ENCODE data around the gene RGL1.

Gene RGL1

DNA sequence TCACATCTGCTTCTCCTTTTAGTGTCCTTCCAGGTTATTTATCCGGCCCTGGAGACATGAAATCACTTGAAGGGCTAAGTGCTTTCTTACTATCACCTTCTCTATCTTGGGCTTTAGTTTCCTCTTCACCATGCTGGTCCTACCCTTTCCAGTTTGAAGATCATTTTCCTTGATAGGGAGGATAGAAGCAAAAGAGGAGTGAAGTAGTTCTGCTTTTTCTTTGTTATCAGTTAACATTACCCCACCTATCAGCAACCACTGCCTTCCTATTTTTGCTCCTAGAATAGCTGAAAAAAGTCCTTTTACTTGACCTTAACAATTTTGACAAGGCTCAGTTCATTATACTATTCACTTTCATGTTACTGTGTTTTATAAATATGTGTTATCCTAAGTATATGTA lies 19.4 kb downstream of the RGL1 start:
- no peak for DNase-seq

DNA sequence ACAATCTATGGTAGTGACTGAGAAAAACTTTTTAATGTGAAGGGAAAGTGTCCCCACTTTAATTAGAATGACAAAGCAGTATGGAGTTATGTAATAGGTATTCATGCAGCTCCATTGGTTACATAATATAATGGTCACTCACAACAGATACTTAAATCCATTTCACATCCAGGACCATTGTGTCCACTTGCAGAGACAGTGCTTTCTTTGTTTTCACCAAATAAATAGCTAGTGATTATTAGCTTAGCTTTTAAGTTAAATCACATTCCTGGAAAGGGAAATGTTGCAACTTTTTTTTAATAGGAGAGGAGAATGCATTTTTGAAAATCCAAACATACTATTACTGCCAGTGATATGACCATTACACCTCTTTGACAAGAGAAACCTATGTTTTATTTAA lies 22.9 kb downstream of the RGL1 start:
- no peak for DNase-seq

DNA sequence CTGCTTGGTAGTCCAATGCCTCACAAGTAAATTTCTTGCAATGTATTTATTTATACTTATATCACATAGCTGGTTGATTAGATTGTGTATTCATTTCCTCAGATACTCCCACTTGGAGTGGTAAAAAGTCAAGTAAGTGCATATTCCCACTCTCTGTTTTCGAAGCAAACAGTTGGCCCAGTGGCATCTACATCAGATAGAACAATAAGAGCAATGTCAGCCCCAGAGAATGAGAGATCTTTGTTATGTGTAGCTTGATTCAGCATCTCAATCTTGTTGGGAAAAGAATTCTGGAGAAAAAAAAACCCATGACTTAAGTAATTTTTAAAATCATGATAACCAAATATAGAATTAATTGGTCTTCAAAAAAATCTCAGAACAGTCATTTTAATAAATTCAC lies 25.5 kb downstream of the RGL1 start:
- no peak for DNase-seq

DNA sequence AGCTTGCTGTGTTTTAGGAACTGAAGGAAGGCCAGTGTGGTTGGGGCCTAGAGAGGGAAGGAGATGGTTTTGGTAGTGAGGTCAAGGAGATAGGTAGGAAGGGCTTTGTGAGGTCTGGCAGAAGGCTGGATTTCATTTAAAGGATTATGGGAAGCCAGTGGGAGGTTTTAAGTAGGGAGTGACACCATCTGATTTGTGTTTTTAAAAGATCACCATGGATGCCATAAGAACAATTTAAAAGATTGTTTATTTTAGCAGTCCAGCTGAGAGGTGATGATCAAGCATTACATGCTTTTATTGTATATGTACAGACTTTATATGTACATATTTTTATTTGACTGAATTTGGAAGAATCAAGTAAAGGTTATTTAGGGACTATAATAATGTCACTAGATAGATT lies 26.4 kb downstream of the RGL1 start:
- DNase-seq, result peak; percentile 30

DNA sequence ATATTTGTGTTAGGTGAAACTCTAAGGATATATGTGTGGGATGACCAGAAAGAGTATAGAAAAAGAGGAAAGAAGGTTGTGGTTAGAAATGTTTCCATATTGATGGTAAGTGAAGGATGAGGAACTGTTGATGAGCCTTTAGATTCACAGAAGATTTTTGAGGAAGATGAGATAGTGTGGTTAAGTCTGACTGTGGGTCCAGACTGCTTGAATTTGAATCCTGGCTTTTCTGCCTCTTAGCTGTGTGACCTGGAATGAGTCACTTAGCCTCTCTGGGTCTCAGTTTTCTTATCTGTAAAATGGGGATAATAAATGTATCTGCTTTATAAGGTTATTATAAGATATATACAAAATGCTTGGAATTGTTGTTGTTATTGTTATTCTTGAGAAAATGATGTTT lies 27.5 kb downstream of the RGL1 start:
- DNase-seq, result no peak

DNA sequence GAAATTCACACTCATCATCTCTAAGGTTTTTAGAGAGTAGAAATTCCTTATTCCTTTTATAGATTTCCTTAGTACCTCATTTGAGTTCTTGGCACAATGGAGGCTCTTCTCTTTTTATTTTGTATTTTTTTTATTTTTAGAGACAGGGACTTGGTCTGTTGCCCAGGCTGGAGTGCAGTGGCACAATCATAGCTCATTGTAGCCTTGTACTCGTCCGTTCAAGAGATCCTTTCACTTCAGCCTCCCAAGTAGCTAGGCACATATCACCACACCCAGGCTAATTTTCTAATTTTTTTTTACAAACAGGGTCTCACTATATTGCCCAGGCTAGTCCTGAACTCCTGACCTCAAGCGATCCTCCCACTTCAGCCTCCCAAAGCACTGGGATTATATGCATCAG lies 29.6 kb downstream of the RGL1 start:
- no peak for DNase-seq

DNA sequence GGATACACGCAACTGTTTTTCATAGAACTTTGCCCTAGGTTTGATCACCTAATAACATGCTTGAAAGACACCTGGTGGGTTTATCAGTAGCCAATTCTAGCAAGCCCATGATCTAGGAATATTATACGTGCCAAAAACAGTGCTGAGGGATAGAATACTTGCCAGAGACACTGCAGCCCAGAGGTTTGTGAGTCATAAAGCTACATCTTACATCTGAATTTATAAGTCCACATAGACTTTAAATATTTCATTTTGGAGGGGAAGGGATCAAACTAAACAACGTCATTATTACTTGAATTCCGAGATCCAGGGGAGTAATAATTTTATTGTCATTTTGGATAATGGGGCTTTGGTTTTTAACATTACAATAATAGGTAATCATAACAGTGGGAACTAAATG lies 31.7 kb downstream of the RGL1 start:
- no peak for DNase-seq

DNA sequence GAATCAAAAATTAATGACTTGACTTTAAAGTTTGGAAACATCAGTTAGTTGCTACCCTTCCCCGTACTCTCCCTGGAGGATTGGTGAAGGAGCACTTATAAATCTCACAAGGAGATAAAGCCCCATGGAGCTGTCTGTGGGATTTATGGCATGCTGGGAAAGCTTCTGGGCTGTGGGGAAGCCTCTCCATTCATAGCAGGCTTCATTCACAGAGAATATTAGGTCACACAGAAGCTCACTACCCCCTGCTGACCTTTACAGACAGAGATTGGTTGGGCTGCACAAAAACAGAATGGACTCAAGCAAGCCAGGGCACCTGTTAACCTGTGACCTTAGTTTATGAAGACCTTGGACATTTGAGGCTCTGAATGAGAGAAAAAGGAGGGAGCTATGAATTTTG lies 32.1 kb downstream of the RGL1 start:
- DNase-seq, result peak; percentile 22

DNA sequence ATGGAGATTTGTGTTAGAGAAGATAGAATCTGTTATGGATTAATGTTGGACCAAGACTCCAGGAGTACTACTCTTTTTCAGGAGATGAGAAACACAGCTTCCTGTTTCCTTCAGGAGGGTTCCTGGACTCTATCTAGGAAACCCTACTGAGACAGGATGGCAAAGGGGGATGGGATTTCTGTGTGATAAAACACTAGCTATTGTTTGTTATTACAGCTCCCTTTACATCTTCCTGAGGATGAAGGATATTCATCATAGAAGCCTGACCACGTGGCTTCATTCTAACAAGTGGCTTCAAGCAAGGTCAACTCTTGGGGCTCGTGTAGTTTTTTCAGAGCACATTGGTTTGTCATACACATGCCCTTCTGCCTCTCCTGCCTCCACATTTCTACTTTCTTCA lies 33.3 kb downstream of the RGL1 start:
- DNase-seq, result no peak

DNA sequence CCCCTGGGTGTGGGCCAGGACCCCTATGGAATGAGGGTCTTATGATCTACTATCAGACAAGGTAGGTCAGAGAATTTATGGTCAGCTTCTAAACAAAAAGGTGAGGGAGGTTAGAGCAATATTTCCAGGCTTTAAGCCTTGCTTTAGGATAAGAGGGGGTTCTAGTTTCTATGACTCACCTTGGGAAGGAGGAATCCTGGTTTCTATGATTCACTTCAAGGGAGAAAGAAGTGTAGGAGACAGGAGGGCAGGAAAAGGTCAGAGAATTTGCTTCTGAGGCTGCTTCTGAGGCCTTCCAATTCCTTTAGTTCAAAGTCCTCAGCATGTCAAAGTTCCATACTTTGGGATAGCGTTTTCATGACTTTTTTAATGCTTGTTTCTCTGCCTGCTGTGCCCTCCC lies 35.2 kb downstream of the RGL1 start:
- DNase-seq, result no peak

DNA sequence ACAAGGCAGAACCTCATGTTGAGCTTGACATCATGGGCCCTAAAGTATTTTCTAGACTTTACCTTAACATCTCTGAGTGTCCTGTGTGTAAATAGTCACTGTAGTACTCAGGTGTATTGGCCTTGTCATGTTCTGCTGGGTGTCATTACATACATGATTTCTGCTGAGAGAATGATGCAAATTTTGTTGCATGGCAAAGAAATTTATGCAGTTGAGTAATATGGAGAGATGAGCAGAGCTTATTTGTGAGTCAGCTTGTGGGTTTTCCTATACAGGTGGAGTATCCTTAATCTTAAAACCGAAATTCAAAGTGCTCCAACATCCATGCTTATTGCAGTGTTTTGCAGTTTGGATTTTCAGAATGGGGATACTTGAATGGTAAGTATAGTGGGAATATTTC lies 36.6 kb downstream of the RGL1 start:
- no peak for DNase-seq

DNA sequence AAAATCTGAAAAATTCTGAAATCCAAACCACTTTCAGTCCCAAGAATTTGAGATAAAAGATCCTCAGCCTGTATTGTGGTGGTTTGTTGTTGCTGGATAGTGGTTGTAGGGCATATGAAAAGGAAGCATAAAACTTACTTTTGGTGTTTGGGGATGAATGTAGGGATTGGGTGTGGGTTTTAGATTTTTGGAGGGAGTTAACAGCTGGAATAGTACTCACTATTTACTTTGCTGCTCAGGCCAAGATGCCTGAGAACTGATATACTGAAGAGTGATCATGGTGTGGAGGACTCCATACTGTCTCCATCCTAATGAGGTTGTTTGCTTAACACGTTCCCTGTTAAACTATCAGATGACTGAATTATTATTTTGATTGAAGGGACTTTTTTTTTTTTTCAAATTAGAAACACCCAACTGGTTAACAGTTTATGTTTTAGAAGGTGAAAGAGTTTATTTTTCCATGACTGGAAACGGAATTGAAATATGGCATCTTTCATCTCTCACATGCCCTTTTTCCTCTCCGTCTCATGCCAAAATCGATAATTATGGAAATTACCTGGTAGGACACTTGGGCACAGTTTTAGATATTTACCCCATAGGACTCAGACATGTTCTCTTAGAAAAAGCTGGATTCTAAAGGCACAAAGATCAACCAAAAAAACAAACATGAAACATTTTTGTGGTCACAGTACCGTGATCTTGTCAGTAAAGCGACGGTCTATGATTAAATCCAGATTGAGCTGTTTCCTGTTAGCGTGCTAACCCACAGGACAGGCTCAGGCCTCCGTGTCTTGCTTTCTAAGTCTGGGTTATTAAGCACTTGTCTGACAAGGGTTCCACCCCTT lies 37.3 kb downstream of the RGL1 start:
- DNase-seq, result peak; percentile 59

DNA sequence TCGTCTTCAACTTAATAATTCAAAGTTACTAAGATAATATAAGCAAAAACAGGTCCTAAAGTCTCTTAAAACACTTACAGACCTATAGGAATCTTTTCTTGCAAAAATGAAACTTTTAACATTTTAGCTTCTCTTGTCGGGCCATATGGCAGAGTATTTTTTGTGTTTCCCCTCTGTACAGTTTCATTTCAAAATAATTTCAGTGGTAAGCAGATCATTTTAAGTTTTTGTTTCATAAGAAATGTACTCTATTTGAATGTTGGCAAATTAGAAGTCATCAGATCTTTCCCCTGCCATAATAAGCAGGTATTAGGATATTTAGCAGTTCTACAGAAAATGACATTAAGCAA lies 37.9 kb downstream of the RGL1 start:
- DNase-seq, result no peak

DNA sequence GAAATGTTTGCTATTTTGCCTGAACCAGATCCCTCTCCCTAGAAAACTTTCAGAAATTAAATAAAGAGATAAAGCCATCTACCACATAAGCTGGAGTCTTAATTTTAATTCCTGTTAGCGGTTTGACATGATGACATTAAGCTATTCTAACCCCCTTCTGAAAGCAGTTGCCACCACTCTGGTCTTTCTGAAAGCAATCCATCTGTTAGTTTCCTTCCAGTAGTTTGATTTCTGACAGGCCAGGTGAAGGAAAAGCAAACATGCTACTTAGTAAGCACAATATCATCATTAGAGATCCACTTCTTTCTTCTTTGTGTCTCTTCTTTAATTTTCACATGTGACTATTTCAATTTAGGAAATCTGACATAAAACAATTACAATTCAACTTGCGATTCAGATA lies 39.9 kb downstream of the RGL1 start:
- DNase-seq, result peak; percentile 39

DNA sequence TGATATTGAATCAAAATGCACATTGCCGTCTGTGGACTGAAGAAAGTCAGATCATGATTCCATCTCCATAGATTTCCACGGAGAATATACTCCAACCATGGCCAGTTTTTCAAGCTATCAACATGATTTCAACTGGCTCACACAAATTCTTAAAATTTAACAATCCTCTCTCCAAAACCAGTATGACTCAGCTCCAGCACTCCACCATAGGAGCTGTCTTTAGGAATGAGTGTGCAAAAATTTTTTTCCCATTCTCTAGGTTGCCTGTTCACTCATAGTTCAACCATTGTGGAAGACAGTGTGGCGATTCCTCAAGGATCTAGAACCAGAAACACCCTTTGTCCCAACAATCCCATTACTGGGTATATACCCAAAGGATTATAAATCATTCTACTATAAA lies 40.8 kb downstream of the RGL1 start:
- no peak for DNase-seq

DNA sequence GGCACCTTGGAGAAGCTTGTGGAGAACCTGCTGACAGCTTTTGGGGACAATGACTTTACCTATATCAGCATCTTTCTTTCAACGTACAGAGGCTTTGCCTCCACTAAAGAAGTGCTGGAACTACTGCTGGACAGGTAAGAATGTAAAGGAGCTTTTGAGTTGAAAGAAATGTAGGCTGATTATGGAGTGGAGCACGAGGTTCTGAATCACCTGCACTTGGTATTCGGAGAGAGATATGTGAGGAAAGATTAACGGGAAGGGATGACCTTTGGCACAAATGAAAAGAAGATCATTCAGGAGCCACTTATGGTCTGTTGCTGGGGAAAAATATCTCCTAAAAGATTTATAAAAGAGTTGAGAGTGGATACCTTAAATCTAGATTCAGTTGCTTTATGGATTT lies 42.7 kb downstream of the RGL1 start:
- DNase-seq, result no peak

DNA sequence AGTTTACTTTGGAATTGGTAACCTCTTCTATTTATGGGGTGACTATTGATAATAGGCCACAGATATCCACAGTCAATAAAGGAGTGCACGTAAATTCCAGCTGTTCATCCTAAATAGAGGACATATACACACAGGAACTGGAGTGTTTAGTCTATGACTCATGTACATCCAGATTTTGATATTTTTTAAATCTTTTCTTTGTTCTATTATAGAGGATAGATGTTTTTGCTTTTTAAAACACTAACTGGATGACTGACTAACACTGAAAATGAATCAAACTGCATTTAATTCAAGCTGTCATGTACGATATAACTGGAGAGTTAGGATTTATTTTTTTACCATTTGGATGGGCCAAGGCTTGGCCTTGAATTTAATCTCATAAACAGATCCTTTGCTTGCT lies 45.9 kb downstream of the RGL1 start:
- DNase-seq, result no peak

DNA sequence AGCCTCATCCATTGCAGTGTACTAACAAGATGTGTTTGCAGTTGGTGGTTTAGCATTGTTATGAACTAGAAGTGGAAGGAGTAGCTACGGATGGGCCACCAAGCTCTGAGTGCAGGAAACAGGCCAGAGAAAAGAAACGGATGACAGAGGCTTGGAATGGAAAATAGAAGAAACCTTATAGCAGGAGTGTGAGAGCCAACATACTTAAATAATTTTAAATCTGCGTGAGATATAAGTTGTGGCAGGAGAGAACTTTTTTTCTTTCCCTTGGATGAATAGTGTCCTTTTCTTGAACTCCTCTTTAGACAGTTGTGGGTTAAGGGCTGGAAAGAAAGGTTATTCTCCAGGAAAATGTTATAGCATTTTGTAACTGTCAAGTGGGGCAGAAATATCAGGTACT lies 54.2 kb downstream of the RGL1 start:
- no peak for DNase-seq

DNA sequence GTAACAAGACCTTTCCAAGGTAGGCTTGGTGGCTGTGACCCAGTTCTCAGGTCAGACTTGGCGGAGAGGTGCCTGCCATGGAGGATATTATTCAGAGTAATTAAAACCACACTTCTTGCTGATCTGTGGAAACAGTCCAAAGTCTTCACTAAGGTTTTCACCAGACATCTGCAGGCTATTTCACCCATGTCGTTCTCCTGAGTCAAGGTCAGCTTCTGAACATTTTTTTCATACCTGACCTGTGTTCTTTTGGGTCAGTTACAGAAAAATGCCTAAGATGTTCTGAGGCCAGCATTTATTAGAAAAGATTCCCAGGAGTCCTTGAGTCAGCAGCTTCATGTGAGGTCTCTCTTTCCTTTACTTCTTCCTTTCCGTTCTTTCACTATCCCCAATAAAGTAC lies 54.9 kb downstream of the RGL1 start:
- no peak for DNase-seq

DNA sequence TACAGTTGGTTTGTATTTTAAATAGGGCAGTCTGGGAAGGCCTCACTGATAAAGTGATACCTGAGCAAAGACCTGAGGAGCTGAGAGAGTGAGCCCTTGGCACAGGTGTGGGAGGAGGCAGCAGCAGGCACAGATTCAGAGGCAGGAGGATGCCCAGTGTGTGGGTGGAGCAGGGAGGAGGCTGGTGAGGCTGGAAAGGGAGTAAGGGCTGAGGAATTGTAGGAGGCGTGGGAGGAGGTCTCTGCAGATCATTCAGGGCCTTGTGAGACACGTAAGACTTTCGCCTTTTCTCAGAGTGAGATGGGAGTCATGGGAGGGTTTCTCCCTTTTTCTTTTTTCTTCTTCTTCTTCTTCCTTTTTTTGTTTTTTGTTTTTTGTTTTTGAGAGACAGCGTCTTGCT lies 58.0 kb downstream of the RGL1 start:
- no peak for DNase-seq

DNA sequence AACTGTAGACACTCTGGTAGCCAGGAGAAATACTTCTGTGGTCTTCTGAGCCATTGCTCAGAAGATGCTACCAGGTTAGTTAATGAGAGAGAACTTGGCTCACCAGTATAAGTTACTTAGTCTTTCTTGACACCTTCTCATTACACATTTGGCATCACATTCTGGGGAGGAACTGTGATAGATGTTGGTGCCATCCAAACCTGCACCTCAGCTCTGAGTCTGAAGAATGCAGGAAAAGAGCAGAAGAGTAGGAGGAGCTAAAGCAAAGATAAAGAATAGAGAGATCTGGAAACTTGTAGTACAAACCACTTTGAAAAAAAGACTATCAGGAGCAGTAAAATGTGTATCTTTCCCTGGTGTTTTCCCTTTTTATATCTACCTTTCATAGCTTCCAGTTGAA lies 58.9 kb downstream of the RGL1 start:
- DNase-seq, result no peak

DNA sequence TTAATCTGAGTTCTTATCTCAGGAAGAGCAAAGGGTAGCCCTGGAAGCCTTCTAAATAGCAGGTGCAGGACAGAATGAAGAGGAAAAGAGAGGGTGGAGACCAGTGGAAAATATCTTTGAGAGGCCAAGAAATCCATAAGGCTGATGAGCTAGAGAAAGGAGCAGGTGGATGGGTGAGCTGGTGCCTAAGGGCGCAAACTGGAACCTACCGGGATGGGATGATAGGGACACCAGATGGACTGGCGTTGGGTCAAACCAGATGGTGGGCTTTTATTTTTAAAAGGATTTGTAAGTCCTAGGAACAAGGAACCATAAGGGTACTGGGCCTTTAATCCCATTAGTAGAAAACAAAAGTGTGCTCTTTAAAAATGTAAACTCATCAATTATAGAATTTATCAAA lies 59.7 kb downstream of the RGL1 start:
- no peak for DNase-seq

DNA sequence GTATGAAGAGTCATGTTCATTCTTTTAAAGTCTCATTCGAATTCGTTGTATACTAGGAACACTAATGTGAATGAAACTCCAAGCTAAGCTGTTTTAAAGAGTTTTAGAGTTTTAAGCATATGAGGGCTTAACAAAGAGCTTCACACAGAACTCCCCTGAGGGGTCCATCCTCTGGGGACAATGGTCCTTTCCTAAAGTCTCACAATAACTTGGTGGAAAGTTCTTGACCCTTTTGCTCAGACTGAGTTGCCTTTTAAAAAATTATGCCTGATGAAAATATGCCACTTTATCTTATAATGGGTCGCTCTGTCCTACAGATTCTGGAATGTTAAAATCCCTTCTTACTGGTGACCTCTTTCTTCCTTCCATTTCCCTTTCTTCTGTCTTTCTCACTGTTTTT lies 64.3 kb downstream of the RGL1 start:
- no peak for DNase-seq

DNA sequence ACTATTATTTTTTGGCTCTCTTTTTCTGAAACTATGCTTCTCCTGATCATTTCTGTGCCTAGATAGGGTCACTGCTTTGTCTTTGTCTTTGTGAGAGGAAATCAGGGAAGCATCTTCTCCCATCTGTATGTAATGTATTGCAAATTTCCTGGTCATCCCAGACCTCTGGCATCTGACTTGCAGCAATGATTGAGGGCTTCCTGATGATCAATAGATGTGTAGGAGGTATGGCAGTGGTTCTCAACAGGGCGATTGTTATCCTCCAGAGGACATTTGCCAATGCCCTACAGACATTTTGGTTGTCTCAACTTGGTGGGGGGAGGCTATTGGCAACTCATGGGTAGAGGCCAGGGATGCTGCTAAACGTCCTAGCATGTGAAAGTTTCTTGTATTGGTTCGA lies 64.7 kb downstream of the RGL1 start:
- DNase-seq, result no peak

DNA sequence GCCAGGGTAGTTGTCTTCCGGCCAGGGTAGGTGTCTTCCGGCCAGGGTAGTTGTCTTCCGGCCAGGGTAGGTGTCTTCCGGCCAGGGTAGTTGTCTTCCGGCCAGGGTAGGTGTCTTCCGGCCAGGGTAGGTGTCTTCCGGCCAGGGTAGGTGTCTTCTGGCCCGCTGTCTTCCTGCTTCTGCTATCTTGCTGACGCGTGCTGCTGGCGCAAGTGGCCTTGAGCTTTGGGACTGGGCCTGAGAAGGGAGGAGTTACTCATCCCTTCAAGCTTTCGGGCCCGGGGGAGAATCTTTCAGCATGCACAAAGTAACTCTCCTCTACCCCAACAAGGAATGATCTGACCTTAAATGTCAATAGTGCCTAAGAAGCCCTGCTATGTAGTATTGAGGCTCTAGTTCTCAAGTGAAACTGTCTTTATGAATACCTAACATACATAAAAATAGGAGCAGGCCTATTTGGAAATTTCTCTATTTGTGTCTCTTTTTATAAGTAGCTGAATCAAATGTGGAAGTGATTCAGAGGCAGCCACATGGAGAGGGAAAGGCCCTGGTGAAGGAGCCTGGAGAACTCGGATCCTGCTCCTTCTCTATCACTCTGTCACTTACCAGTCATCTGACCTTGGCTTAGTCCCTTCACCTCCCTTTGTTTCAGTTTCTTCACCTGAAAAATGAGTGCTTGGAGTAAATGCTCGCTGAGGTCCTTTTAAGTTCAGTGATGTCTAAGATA lies 65.6 kb downstream of the RGL1 start:
- no peak for DNase-seq
